NT2/D1 (cell line): ENCODE results near the gene CHGA.

Source experiments
- YY1 ChIP-seq: IDR thresholded peaks from 2 replicates; pipeline ENCODE4 v1.6.1; 2011; ENCODE audit not compliant: insufficient read length, insufficient read depth
- ZNF274 ChIP-seq: IDR thresholded peaks from 2 replicates; pipeline ENCODE4 v1.6.1; 2011; ENCODE audit warnings: mild to moderate bottlenecking, low read depth, low read length

DNA sequence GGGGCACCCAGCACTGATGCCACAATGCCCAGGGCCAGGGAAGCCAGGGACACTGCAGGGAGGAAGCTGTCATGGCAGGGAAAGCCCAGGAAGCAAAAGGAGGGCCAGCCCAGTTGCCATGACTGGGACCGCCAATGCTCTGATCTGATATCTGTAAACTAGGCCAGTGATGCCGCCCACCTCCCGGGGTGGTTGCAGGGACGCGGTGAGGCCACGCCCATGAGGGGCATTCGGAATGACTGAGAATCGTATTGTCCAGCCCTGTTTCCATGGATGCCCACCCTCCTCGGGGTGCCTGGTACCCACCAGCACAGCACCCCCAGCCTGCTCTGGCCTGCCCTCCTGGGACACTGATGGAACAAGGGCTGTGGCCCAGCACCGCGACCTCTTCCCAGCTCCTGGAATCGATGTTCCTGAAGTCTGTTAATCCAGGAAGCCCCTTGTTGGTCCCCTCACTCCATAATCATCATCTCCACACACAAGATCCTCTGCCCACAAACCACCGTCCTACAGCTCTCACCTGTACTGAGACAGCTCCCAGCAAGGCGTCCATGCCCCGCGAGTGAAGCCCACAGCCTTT is 48.7 kb downstream of the CHGA start:
- TF ChIP-seq ZNF274 = no peak
- TF ChIP-seq YY1 = no peak
